Stimulated activated CD8-positive, alpha-beta memory T cell treated with anti-CD3 and anti-CD28 coated beads, Interleukin-7, amount 100 ng/mL, for 24 hours (primary cell): ENCODE data around the gene CFAP69.
"Not testable (repeated sequence)": the region's sequence is repeated elsewhere in the genome, so short reads cannot be mapped to it uniquely, and the experiment has no call there.

ENCODE experiments used
- DNase-seq: peaks from one replicate; pipeline ENCODE4 v3.0.0-alpha.2; 2020; ENCODE audit warnings: low read depth

Gene CFAP69

GRCh38 chr7:90231304-90231703 is 13.7 kb upstream of the CFAP69 start:
- DNase-seq = no peak

GRCh38 chr7:90232430-90232829 is 12.5 kb upstream of the CFAP69 start:
- no peak for DNase-seq

GRCh38 chr7:90233569-90233968 is 11.4 kb upstream of the CFAP69 start:
- DNase-seq = no peak

GRCh38 chr7:90236721-90237289 is 8.2 kb upstream of the CFAP69 start:
- no peak for DNase-seq

- DNase-seq = no peak
Measured at GRCh38 chr7:90238022-90238421, 7.0 kb upstream of the CFAP69 start.

- no peak for DNase-seq
Measured at GRCh38 chr7:90238583-90238982, 6.4 kb upstream of the CFAP69 start.

- DNase-seq = no peak
Measured at GRCh38 chr7:90239050-90239449, 5.9 kb upstream of the CFAP69 start.

- no peak for DNase-seq
Measured at GRCh38 chr7:90239625-90240228, 5.2 kb upstream of the CFAP69 start.

GRCh38 chr7:90242369-90243168 is 2.4 kb upstream of the CFAP69 start:
- no peak for DNase-seq

GRCh38 chr7:90243556-90243955 is 1.4 kb upstream of the CFAP69 start:
- no peak for DNase-seq

GRCh38 chr7:90244565-90244908 is 437 bp upstream of the CFAP69 start:
- no peak for DNase-seq

- no peak for DNase-seq
Measured at GRCh38 chr7:90246171-90246570, 1.2 kb downstream of the CFAP69 start.

GRCh38 chr7:90248706-90249105 is 3.7 kb downstream of the CFAP69 start:
- no peak for DNase-seq

GRCh38 chr7:90250601-90251303 is 5.8 kb downstream of the CFAP69 start:
- DNase-seq = no peak

- DNase-seq = no peak
Measured at GRCh38 chr7:90251304-90251635, 6.3 kb downstream of the CFAP69 start.

- DNase-seq = not testable (repeated sequence)
Measured at GRCh38 chr7:90256011-90256410, 11.0 kb downstream of the CFAP69 start.

- no peak for DNase-seq
Measured at GRCh38 chr7:90256778-90257177, 11.8 kb downstream of the CFAP69 start.

- no peak for DNase-seq
Measured at GRCh38 chr7:90261441-90261840, 16.5 kb downstream of the CFAP69 start.

GRCh38 chr7:90262438-90262837 is 17.5 kb downstream of the CFAP69 start:
- no peak for DNase-seq

GRCh38 chr7:90266808-90267207 is 21.8 kb downstream of the CFAP69 start:
- DNase-seq = no peak

- DNase-seq = no peak
Measured at GRCh38 chr7:90267263-90267858, 22.4 kb downstream of the CFAP69 start.

- DNase-seq = no peak
Measured at GRCh38 chr7:90269163-90269562, 24.2 kb downstream of the CFAP69 start.
